ENCODE results near the gene PRR29. TPM values are rescaled to one million over a fixed set of nuclear protein-coding genes. Genes with fewer than 3 reads are reported as not detected.

The PRR29 gene
- total and polyA plus RNA-seq, 4 donors = 0.02 to 0.35 (median 0.14) TPM; not detected in 1

DNA sequence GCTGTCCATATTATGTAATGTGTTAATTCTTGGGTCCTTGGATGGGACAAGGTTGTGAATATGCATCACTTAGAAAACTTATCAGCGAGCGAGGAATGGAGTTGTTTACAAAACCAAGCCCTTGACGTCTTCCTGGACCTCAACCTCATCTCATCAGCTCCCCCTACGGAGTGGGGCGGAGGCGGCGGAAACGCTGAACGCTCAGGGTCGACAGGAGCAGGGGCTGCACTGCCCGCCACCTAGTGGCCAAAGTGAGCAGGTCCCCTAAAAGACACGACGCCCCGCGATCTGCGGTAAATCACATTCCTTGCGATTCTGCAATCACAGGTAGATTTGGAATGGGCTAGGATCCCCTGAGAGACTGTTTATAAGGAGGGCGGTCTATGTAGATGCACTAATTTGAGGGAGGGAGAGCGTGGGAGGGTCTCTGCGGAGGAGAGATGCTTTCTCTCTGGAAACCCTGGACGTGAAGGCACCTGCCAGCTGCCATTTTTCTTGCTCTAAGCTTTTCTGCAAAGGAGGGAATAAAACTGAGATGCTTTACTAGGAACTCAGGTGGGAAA lies 27.7 kb downstream of the PRR29 start:
- H3K27ac ChIP-seq (ENCODE audit: low read depth in 1 of 2, low read length in 2 of 2) = peak overlapping the region in 1 of 2 donors; percentile 22
- no peaks in the 10 kb centered on the region for H3K27me3 ChIP-seq (ENCODE audit: control insufficient read depth in 4 of 4, insufficient read depth in 4 of 4, low read length in 3 of 4)
- peak overlapping the region in 1 of 3 donors; percentile 22 for H3K4me3 ChIP-seq (ENCODE audit: low read depth in 1 of 3, low read length in 3 of 3)
- no peak overlapping the region for H3K9ac ChIP-seq (ENCODE audit: low read depth in 1 of 2, low read length in 2 of 2)
- H3K36me3 ChIP-seq (ENCODE audit: control insufficient read depth in 4 of 4, insufficient read depth in 3 of 4, low read depth in 1 of 4, low read length in 3 of 4) = no peaks in the 10 kb centered on the region
- no peaks in the 10 kb centered on the region for H3K9me3 ChIP-seq (ENCODE audit: control insufficient read depth in 4 of 4, low read length in 3 of 4)
- peaks cover 0 to 8% (median 2%) of the 10 kb centered on the region in 4 donors for H3K4me1 ChIP-seq (ENCODE audit: control insufficient read depth in 4 of 4, insufficient read depth in 4 of 4, low read length in 3 of 4)
- TF ChIP-seq SP1 (IDR thresholded peaks at IDR 0.05) = peak; percentile 13
- peak; percentile 12 for TF ChIP-seq YY1 (IDR thresholded peaks at IDR 0.05)
- TF ChIP-seq NR2F2 (IDR thresholded peaks at IDR 0.05) = peak; percentile 28
- TF ChIP-seq TAF1 (conservative IDR thresholded peaks at IDR 0.05) = no peak
- peak; percentile 81 to 88 for TF ChIP-seq RAD21 (IDR thresholded peaks at IDR 0.05)
- TF ChIP-seq, protein P1, sequence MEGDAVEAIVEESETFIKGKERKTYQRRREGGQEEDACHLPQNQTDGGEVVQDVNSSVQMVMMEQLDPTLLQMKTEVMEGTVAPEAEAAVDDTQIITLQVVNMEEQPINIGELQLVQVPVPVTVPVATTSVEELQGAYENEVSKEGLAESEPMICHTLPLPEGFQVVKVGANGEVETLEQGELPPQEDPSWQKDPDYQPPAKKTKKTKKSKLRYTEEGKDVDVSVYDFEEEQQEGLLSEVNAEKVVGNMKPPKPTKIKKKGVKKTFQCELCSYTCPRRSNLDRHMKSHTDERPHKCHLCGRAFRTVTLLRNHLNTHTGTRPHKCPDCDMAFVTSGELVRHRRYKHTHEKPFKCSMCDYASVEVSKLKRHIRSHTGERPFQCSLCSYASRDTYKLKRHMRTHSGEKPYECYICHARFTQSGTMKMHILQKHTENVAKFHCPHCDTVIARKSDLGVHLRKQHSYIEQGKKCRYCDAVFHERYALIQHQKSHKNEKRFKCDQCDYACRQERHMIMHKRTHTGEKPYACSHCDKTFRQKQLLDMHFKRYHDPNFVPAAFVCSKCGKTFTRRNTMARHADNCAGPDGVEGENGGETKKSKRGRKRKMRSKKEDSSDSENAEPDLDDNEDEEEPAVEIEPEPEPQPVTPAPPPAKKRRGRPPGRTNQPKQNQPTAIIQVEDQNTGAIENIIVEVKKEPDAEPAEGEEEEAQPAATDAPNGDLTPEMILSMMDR (IDR thresholded peaks at IDR 0.05; ENCODE audit: low read depth, low read length, missing input control) = peak; percentile 73
- peak; percentile 79 for DNase-seq (ENCODE audit: low spot score)
- WGBS = 4% methylated on average over 21 of the region's 21 CpGs

DNA sequence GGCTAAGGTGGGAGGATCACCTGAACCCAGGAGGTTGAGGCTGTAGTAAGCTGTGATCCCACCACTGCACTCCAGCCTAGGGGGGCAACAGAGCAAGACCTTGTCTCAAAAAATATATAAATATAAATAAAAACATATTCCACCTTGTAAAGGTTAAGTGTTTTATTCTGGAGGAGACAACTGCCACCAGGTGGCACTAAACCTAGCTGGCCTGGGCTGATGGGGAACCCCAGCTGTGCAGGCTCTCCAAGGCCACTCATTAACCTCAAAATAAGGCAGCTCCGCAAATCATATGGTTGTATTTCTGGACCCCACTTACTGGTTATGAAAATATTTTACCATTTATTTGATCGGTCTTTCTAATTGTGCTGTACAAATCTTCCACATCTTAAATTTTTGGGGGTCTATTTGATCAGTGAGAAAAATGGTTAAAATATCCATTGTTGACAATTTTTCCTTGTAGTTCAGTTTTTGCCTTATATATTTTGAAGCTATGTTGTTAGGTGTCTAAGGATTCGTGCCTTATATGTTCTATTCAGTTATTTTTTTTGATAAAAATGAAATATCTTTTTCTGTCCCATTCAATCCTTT lies 30.8 kb downstream of the PRR29 start:
- TF ChIP-seq, protein P1 (IDR thresholded peaks at IDR 0.05; ENCODE audit: low read depth, low read length, missing input control) = peak; percentile 71
- TF ChIP-seq, protein P2, sequence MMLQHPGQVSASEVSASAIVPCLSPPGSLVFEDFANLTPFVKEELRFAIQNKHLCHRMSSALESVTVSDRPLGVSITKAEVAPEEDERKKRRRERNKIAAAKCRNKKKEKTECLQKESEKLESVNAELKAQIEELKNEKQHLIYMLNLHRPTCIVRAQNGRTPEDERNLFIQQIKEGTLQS (IDR thresholded peaks at IDR 0.05) = no peak
- peak; percentile 83 for TF ChIP-seq RAD21 (IDR thresholded peaks at IDR 0.05)
- WGBS = 10% methylated on average over 3 of the region's 3 CpGs
- DNase-seq (ENCODE audit: low spot score) = peak; percentile 64
- peaks cover 0 to 8% (median 2%) of the 10 kb centered on the region in 4 donors for H3K4me1 ChIP-seq (ENCODE audit: control insufficient read depth in 4 of 4, insufficient read depth in 4 of 4, low read length in 3 of 4)
- H3K36me3 ChIP-seq (ENCODE audit: control insufficient read depth in 4 of 4, insufficient read depth in 3 of 4, low read depth in 1 of 4, low read length in 3 of 4) = no peaks in the 10 kb centered on the region
- no peaks in the 10 kb centered on the region for H3K27me3 ChIP-seq (ENCODE audit: control insufficient read depth in 4 of 4, insufficient read depth in 4 of 4, low read length in 3 of 4)
- no peak overlapping the region for H3K4me3 ChIP-seq (ENCODE audit: low read depth in 1 of 3, low read length in 3 of 3)
- no peak overlapping the region for H3K9ac ChIP-seq (ENCODE audit: low read depth in 1 of 2, low read length in 2 of 2)
- no peaks in the 10 kb centered on the region for H3K9me3 ChIP-seq (ENCODE audit: control insufficient read depth in 4 of 4, low read length in 3 of 4)
- no peak overlapping the region for H3K27ac ChIP-seq (ENCODE audit: low read depth in 1 of 2, low read length in 2 of 2)

DNA sequence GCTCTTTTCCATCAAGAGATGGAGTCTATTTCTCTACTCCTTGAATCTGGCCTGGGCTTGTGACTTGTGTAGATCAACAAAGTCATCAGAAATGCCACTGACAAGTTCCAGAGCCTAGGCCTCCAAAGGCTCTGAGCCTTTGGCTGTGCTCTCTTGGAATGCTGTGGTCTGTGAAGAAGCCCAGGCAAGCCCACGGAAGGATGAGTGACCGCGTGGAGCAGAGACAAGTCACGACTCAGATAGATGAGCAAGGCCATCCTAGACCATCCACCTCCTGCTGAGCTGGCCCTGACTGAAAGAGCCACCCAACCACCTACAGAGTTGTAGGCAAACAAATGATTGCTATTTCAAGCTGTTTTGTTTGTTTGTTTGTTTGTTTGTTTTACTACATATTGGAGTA lies 33.9 kb downstream of the PRR29 start:
- H3K4me3 ChIP-seq (ENCODE audit: low read depth in 1 of 3, low read length in 3 of 3) = no peak overlapping the region
- H3K4me1 ChIP-seq (ENCODE audit: control insufficient read depth in 4 of 4, insufficient read depth in 4 of 4, low read length in 3 of 4) = no peaks in the 10 kb centered on the region
- DNase-seq (ENCODE audit: low spot score) = no peak
- WGBS = 94% methylated on average over 4 of the region's 4 CpGs
- no peaks in the 10 kb centered on the region for H3K9me3 ChIP-seq (ENCODE audit: control insufficient read depth in 4 of 4, low read length in 3 of 4)
- no peak overlapping the region for H3K27ac ChIP-seq (ENCODE audit: low read depth in 1 of 2, low read length in 2 of 2)
- TF ChIP-seq SP1 (IDR thresholded peaks at IDR 0.05) (no peak), FOXA1 (IDR thresholded peaks at IDR 0.05) (no peak), HNF4G (IDR thresholded peaks at IDR 0.05) (no peak), HNF4A (conservative IDR thresholded peaks at IDR 0.05) (no peak), FOXA2 (IDR thresholded peaks at IDR 0.05) (no peak), EGR1 (IDR thresholded peaks at IDR 0.05; ENCODE audit: low read depth in 2 of 2) (no peak), TAF1 (conservative IDR thresholded peaks at IDR 0.05) (no peak), NR2F2 (IDR thresholded peaks at IDR 0.05) (no peak), YY1 (IDR thresholded peaks at IDR 0.05) (no peak)
- TF ChIP-seq, protein P1 (IDR thresholded peaks at IDR 0.05; ENCODE audit: low read depth, low read length, missing input control) = no peak
- TF ChIP-seq, protein P2 (IDR thresholded peaks at IDR 0.05) = no peak
- H3K36me3 ChIP-seq (ENCODE audit: control insufficient read depth in 4 of 4, insufficient read depth in 3 of 4, low read depth in 1 of 4, low read length in 3 of 4) = peaks cover 0 to 2% (median 0%) of the 10 kb centered on the region in 4 donors
- no peak overlapping the region for H3K9ac ChIP-seq (ENCODE audit: low read depth in 1 of 2, low read length in 2 of 2)
- no peaks in the 10 kb centered on the region for H3K27me3 ChIP-seq (ENCODE audit: control insufficient read depth in 4 of 4, insufficient read depth in 4 of 4, low read length in 3 of 4)
